Glomerular endothelial cell (primary cell): Measurements from ENCODE around the gene GAL. TPM values are rescaled to one million over a fixed set of nuclear protein-coding genes. Genes with fewer than 3 reads are reported as not detected.

Source experiments
- DNase-seq: peaks from one replicate; pipeline ENCODE4 v3.0.0-alpha.2; 2011; ENCODE audit warnings: low read depth, low spot score; ENCODE audit errors: extremely low read depth
- total RNA-seq: library from RNA; depleted of rRNA; stranded (reverse); fragments of >200 nt; gene quantifications from 2 replicates; pipeline ENCODE4 v1.2.3, GENCODE V29; 2015

Gene GAL
- total RNA-seq, 1 donor from 2014 or later: 4.5 TPM

DNA sequence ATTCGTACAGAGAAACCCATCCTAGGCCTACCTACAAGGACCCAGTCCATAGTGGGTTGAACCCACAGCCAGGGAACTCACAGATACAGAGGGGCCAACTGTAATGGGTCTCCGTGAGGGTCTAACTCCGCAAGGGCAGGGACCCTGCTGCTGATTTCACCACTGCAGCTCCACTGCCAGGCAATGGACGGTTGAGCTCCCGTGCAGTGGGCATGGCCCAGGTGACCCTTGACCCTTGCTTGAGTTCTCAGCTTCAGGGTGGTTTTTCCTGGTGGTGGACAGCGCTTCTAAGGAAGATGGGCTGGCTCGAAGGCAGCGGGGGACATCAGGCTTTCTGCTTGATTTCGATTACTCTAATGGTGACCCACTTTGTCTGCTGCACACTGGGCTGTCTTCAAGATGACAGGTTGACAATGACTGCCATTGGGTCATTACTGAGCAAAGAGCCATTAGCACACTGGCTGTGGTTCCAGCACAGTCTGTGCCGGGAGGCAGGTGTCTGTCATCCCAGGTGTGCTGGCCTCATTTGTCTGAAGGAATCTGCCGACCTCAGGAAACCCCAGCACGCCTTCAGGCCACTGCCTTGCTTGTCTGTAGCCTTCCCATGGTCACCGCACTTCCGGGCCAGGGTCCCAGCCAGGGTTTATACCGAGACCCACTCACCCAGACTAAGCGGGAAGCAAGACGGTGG is 3.7 kb upstream of the GAL start:
- DNase-seq: no peak

DNA sequence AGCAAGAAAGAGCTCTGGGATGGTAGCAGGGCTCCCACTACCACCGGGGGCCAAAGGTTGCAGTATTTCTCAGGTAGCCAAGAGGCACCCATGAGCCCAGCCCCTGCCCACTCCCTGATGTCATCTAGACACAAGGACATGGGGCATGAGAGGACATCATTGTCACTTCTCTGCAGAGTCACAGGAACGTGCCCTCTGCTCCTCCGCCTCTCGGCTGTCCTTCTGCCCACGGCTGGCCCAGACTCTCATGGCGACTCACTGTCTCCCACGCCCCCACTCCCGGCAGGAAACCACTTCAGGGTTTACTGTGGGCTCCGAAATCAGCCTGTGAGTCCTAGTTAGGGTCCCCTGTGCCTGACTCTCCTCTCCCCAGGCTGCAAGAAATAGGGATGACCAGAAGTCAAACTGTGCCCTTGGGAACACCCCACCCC is 1.8 kb upstream of the GAL start:
- DNase-seq: no peak

DNA sequence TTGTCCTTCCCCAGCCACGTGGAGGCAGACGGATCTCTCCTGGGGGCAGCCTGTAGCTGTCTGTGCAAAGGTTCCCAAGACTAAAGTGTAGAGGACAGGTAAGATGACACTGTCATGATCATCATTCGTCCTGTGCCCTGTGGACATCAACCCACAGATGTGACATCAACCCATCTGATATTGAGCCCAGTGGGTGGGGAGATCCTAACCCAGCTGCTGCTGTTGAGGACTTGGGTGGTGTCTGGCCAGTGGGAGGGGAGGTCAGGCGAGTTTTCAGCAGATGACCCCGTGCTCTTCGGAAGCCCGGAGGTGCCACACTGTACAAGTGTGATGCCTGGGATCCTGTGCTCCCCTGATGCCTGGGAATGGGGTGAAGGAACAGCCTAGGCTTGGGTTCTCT is 1.2 kb upstream of the GAL start:
- DNase-seq: no peak

DNA sequence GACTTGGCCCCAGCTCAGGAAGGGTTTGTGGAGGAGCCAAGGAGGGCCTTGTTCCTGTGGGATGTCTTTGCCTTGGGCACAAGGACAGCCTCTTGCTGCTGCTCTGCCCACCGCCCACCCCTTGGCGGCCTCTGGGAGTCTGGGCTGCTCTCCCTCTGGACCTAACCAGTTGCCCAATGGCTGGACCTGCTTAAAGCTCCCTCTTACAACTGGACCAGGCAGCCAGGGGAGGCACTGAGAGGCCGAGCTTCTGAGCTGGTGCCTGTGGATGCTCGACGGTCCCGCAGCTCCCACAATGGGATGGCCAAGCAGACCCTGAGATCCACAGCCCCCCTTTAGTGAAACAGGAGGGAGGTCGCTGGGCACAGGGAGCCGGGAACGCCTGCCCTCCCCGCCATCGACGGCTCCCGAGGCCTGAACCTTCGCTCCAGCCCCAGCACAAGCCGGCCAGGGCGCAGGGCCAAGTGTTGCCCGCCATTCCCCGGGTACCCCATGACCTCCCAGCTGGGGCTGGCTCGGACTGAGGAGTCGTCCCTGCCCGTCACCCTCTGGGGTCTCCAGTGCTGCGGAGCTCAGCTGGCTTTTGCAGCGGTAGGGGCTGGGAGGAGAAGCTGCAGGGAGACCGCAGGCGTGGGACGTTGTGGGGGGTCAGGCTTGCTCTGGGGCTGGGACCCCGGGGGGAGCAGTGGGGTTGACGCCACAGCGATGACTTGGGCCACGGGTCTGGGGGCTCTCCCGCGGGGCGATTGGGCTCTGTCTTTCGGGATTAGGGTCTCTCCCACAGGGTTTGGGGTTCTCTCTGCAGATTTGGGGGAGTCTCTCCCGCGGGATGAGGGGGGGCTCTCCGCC is 584 bp upstream of the GAL start:
- no peak for DNase-seq

DNA sequence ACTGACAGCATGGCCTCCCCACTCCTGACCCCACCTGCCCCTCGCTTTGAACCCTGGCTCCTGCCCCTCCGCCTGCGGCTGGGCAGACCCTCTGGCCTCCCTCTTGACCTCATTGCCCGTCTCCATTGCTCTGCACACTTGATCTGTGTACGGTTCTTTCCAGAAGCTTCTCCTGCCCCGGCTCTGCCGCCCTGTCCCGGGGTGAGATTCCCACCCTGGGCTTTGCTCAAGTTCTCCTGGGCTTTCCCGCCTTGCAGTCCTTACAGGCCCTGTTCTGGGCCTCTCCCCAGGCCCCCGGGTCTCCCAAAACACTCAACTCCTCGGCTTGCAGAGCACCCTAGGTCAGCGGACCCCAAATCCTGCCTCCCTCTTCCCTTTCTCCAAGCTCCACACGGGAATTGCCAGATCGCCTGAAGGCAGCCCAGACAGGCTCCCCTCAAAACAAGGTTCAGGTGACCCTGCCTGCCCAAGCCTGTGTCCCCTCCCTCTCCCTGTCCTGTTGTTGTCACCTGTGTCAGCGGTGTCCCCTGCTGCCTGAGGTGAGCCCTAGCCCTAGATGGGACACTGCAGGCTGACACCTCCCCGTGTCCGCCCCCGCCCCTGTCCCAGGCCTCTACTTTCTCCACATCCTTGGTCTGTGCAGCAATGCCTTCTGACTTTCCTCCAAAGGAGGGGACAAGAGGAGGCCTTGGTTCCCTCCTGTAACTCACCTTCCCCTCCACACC is 1.5 kb downstream of the GAL start:
- DNase-seq: no peak

DNA sequence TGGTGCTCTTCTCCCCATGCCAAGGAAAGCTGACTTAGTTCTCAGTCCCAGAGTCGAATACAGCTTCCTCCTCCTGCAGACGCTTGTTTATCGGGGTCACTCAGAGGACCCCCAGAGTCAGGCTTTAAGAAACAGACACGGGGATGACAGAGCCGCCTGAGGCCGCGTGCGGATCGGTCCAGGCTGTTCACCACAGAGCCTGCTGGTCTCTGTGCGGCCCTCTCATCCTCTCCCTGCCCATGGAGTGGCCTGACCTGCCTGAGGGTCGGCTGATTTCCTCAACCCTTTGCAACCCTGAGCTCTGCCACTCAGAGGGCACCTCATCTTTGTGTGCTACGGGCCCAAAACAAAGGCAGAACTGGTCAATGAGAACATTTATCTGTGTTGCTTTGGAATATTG is 2.1 kb downstream of the GAL start:
- no peak for DNase-seq

DNA sequence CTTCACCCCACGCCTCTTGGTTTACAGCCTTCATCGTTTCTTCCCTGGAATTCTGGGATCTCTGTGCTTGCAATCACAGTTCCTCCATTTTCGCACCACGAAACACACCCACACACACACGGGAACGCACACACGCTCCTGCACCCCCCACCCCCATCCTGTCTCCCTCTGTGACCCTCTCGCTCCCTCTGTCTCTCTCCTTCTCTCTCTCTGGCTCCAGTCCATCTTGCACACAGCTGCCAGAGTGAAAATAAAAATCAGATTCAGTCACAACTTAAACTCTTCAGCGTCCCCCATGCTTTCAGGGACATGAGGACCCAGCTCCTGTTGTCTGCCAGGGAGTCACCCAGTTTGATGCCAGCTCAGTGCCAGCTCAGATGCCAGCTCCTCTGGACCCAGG is 3.0 kb downstream of the GAL start:
- DNase-seq: no peak

DNA sequence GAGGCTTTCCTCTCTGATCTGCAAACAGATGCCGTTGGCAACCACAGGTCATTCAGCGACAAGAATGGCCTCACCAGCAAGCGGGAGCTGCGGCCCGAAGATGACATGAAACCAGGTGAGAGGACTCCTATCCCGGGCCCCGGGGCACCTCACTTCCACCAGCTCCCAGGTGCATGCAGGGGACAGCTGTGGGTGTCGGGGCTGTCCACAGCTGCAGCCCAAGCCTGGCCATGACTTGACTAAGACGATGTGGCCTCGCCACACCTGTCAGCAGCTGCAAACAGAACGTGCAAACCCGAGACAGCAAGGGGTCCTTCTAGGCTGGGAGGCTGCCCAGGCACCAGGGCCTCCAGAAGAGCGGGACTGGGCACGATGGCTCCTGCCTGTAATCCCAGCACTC is 3.6 kb downstream of the GAL start:
- no peak for DNase-seq

DNA sequence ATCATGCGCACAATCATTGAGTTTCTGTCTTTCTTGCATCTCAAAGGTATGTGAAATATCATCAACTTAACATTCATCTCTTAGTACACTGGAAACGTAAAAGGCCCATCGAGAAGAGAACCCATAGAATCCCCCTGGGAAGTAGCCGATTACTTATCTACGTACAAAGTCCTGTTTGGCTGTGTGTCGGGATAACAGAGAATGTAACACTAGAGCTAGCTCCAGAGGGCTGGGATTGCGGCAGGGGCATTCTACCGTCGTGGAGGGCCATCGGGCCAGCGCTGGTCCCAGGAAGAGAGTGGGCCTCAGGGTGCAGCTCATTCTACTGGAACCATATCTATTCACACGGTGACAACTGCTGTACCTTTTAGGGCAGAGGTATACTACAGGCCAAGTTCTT is 4.5 kb downstream of the GAL start:
- DNase-seq: no peak

DNA sequence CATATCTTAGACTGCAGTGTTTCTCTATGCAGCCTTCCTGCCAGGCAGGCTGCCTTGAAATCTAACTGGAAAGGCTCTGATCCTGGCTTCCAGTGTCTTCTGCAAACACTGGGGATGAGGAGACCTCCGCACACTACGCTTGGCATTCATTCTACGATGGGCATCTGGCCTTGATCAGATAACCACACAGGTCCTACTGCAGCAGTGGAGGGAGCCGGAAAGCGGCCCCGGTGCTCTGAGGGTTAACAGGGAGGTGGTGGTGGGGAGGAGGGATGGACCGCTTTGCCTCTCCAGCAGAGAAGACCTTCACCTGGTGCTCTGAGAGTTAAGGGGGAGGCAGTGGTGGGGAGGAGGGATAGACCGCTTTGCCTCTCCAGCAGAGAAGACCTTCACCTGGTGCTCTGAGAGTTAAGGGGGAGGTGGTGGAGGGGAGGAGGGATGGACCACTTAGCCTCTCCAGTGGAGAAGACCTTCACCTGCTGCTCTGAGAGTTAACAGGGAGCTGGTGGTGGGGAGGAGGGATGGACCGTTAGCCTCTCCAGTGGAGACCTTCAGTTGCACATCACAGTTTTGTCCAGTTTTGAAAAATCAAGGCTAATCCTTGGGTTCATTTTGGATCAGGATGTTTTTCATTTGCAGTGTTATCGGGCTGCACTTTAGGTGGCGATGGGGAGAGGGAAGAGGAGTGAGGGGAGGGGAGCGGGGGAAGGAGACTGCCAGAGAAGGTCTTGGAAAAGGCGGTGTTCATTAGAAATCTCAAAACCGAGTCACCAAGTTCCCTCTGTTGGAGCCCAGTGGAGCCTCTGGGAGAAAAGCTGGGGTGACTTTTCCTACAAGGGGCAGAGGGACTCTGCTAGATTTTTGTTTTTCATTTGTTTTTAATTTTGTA is 5.6 kb downstream of the GAL start:
- DNase-seq: no peak

DNA sequence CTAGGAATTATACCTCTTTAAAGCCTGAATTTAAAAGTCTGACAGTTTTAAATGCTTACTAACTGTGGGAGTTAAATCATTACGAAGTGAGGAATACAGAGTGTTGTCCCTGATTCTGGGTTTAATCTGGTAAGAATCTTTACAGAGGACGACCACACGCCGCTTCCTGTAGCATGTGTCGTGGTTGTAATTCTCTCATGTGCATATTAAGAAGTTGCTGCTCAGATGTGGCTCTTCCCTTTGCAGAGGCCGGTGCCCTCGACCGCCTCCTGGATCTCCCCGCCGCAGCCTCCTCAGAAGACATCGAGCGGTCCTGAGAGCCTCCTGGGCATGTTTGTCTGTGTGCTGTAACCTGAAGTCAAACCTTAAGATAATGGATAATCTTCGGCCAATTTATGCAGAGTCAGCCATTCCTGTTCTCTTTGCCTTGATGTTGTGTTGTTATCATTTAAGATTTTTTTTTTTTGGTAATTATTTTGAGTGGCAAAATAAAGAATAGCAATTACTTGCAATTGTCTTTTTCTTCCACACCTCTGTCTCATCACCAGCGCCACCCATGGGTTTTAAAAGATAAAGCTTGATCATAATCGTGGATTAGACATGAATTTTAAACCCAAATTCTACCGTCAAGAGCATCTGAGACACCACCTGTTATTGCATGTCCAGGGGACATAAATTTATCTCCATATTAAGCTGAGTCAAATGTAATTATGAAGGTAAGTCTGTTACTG is 6.5 kb downstream of the GAL start:
- DNase-seq: no peak

DNA sequence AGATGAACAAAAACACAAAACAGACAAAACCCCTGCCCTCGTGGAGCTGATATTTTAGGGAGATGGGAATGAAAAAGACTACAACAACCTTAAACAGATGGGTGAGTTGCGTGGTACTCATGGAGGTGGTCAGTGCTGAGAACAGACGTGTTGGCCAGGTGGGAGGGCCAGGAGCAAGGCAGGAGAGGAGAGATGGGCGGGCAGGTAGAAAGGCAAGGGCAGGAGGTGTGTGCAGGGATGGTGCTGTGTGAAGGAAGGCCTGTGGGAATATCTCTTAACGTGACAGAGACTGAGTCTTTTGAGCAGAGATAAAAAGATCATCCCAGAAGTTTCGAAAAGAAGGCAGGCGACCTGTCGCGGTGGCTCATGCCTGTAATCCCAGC is 7.0 kb downstream of the GAL start:
- DNase-seq: no peak

DNA sequence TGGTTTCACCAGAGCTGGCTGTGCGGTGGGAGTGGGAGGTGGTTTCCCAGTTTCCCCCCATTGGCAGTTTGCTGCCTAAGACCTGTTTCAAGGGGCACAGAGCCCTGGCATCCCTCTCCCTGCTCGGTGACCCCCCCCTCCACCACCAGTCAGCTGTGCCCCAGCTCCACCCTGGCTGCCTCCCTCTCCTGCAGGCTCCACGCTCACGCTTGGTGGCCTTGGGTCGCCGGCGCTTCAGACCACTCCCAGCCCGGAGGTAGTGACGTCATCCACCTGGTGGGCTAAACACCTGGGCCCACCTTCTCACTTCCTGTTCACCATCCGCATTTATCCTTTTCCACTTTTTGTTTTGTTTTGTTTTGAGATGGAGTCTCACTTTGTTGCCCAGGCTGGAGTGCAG is 7.8 kb downstream of the GAL start:
- no peak for DNase-seq

DNA sequence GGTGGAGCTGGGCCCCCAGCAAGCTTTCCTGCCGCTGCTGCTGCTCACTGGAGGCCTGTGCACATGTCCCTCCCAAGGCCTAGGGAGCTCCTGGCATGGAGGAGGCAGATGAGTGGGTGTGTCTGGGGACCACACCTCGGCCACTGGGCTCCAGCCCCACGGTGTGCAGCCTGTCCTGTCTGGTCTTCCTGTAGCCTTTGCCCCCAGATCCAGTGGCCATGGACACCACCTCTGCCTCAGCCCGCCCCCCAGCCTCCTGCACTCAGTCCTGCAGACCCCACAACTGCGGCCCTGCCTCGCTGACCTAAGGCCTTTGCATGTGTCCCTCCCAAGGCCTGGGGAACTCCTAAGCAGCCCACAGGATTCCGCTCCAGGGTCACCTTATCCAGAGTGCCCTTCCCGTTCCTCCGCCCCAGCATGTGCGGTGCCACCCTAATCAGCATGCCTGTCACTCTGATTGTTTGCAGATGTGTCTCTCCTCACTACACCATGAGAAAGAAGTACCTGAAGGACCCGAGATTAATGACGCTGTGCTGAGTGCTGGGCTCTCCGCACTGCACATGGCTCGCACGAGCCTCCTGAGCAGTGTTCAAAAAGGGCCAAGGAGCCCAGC is 8.6 kb downstream of the GAL start:
- DNase-seq: no peak

DNA sequence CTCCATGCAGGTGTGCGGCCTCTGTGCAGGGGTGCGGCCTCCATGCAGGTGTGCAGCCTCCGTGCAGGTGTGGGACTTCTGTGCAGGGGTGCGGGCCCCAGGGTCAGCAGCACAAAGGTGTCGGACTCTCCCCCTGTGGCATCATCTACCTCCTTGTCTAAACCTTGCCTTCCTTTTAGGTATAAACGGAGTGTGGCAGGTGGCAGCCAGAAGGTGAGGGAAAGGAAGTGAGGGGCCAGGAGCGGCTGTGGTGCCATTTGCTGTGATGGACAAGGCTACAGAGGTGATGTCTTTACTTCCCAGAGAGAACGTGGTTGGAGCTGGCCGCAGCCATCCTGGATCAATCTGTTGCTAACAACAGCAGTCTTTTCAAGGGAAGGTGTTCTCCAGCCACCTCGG is 9.1 kb downstream of the GAL start:
- no peak for DNase-seq

DNA sequence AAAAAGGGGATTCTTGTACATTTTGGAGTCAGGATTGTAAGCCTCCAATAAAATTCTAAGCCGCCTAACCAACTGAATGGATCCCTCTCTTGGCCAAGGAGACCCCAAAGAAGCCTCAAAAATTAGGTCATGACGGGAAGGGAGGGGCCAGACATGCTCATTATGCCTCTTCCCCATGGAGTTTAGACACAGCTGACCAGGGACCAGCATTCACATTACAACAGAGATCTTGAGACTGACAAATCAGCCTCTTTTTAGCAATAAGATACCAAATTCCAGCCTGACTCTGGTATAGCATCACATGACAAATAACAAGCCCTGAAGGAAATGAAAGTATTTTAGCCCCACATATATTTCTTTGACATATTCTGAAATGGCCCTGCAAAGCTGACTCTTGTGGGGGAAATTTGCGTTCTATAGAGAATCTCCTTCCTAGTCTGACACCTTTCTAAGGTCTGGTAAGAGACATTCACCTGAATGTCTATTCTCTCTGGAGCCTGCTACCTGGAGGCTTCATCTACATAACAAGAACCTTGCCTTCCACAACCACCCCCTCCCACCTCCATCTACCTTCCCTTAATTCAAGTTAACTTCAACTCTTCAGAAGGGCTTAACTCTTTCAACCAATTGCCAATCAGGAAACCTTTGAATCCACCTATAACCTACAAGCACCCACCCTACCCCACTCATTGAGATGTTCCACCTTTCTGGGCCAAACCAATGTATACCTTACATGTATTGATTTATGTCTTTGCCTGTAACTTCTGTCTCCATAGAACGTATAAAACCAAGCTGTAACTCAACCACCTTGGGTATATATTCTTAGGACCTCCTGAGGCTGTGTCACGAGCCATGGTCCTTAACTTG is 10.3 kb downstream of the GAL start:
- no peak for DNase-seq

DNA sequence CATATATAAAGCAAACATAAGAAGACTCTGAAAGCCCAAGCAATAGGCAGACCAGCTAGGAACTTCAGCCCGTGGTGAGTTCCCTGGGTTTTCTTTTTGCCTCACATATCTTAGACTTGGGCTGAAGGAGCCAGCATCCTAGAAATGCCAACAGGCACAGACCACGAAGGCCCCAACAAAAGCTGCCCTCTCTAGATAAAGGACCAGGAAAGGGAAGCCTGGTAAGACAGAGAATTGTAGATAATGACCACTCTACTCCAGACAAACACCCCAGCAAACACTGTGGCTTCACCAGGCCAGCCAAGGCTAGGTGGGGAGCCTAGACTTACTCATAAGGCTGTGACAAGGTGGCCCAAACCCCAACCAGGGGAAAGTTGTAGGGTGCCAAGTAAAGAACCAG is 11.2 kb downstream of the GAL start:
- DNase-seq: no peak

DNA sequence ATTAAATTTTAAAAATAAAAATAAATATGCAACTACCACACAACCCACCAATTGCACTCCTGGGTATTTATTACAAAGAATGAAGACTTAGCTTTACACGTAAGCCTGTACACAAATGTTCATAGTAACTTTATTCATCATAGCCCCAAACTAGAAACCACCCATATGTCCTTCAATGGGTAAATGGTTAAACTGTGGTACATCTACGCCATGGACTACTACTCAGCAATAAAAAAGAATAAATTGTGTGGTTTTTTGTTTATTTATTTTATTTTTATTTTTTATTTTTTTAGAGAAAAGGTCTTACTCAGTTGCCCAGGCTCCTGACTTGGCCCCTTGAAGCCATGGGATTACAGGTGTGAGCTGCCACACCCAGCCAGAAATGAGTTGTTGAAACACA is 14.6 kb downstream of the GAL start:
- no peak for DNase-seq

DNA sequence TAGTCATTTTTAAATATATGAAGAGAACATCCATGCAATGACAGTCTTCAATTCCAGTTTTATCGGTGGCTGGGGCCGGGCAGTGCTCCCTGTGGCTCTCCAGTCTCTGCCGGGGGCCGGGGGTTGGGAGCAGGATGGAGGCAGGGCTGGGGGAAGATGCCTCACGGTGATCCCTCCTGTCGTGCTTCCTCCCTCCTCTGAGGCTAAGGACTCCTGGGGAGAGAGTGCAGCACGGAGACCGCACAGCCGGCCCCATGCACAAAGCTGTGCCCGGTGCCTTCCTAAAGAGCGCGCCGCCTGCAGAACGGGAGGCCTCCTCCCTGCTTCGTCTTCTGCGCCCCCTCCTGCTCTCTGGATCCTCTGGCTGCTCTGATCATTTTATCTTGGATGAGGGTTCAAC is 20.5 kb downstream of the GAL start:
- DNase-seq: no peak
